ENCODE results near the gene OR2W3. TPM values are rescaled to one million over a fixed set of nuclear protein-coding genes. Genes with fewer than 3 reads are reported as not detected.
"Not testable (repeated sequence)": the region's sequence is repeated elsewhere in the genome, so short reads cannot be mapped to it uniquely, and the experiment has no call there.

The OR2W3 gene
- total RNA-seq, 1 experiment from 2014 or later: not detected

- no peaks in the 10 kb centered on the region for H3K27me3 ChIP-seq (ENCODE audit: low read length)
- no peak overlapping the region for H2AFZ ChIP-seq (ENCODE audit: low read length)
- no peak for DNase-seq
- no peak overlapping the region for H3K9ac ChIP-seq (ENCODE audit: low read length)
- H3K4me3 ChIP-seq (ENCODE audit: low read length): no peak overlapping the region
- no peaks in the 10 kb centered on the region for H4K20me1 ChIP-seq (ENCODE audit: insufficient read depth, low read depth, low read length)
- no peaks in the 10 kb centered on the region for H3K4me1 ChIP-seq (ENCODE audit: low read length)
- no peaks in the 10 kb centered on the region for H3K36me3 ChIP-seq (ENCODE audit: insufficient read depth, low read length)
- no peaks in the 10 kb centered on the region for H3K9me2 ChIP-seq (replicated peaks; ENCODE audit: insufficient read depth, low read length)
- no peak overlapping the region for H3K4me2 ChIP-seq (ENCODE audit: low read depth, low read length, poor library complexity, severe bottlenecking)
- H3K79me2 ChIP-seq (ENCODE audit: low read length): no peaks in the 10 kb centered on the region
- no peaks in the 10 kb centered on the region for H3K9me3 ChIP-seq (ENCODE audit: low read length)
- H3K27ac ChIP-seq (ENCODE audit: low read length): no peak overlapping the region
These were observed 38.6 kb downstream of the OR2W3 start for GRCh38 chr1:247933989-247934388.

GRCh38 chr1:247935781-247936180, 40.4 kb downstream of the OR2W3 start:
- H3K4me3 ChIP-seq (ENCODE audit: low read length): no peak overlapping the region
- H3K27ac ChIP-seq (ENCODE audit: low read length): no peak overlapping the region
- no peaks in the 10 kb centered on the region for H3K9me2 ChIP-seq (replicated peaks; ENCODE audit: insufficient read depth, low read length)
- H3K4me1 ChIP-seq (ENCODE audit: low read length): no peaks in the 10 kb centered on the region
- no peaks in the 10 kb centered on the region for H3K9me3 ChIP-seq (ENCODE audit: low read length)
- no peaks in the 10 kb centered on the region for H3K79me2 ChIP-seq (ENCODE audit: low read length)
- no peak overlapping the region for H2AFZ ChIP-seq (ENCODE audit: low read length)
- no peak overlapping the region for H3K4me2 ChIP-seq (ENCODE audit: low read depth, low read length, poor library complexity, severe bottlenecking)
- H3K27me3 ChIP-seq (ENCODE audit: low read length): no peaks in the 10 kb centered on the region
- DNase-seq: no peak
- no peaks in the 10 kb centered on the region for H4K20me1 ChIP-seq (ENCODE audit: insufficient read depth, low read depth, low read length)
- no peak overlapping the region for H3K9ac ChIP-seq (ENCODE audit: low read length)
- no peaks in the 10 kb centered on the region for H3K36me3 ChIP-seq (ENCODE audit: insufficient read depth, low read length)

GRCh38 chr1:247936415-247936814, 41.0 kb downstream of the OR2W3 start:
- no peak for DNase-seq
- H3K9me3 ChIP-seq (ENCODE audit: low read length): no peaks in the 10 kb centered on the region
- H3K9me2 ChIP-seq (replicated peaks; ENCODE audit: insufficient read depth, low read length): no peaks in the 10 kb centered on the region
- H3K4me3 ChIP-seq (ENCODE audit: low read length): no peak overlapping the region
- H3K27me3 ChIP-seq (ENCODE audit: low read length): no peaks in the 10 kb centered on the region
- no peaks in the 10 kb centered on the region for H4K20me1 ChIP-seq (ENCODE audit: insufficient read depth, low read depth, low read length)
- no peaks in the 10 kb centered on the region for H3K79me2 ChIP-seq (ENCODE audit: low read length)
- no peak overlapping the region for H3K9ac ChIP-seq (ENCODE audit: low read length)
- no peak overlapping the region for H3K27ac ChIP-seq (ENCODE audit: low read length)
- H3K36me3 ChIP-seq (ENCODE audit: insufficient read depth, low read length): no peaks in the 10 kb centered on the region
- H3K4me1 ChIP-seq (ENCODE audit: low read length): no peaks in the 10 kb centered on the region
- H2AFZ ChIP-seq (ENCODE audit: low read length): no peak overlapping the region
- no peak overlapping the region for H3K4me2 ChIP-seq (ENCODE audit: low read depth, low read length, poor library complexity, severe bottlenecking)

GRCh38 chr1:247936965-247937734, 41.8 kb downstream of the OR2W3 start:
- not testable (repeated sequence) for H3K79me2 ChIP-seq (ENCODE audit: low read length); H3K4me1 ChIP-seq (ENCODE audit: low read length); H4K20me1 ChIP-seq (ENCODE audit: insufficient read depth, low read depth, low read length); H3K36me3 ChIP-seq (ENCODE audit: insufficient read depth, low read length); H3K27me3 ChIP-seq (ENCODE audit: low read length); H3K9me3 ChIP-seq (ENCODE audit: low read length); H3K9me2 ChIP-seq (replicated peaks; ENCODE audit: insufficient read depth, low read length); H3K27ac ChIP-seq (ENCODE audit: low read length)
- Histone ChIP-seq H3K9ac (ENCODE audit: low read length) (peak overlapping the region; percentile 64), H3K4me3 (ENCODE audit: low read length) (peak overlapping the region; percentile 71), H3K4me2 (ENCODE audit: low read depth, low read length, poor library complexity, severe bottlenecking) (peak overlapping the region; percentile 91), H2AFZ (ENCODE audit: low read length) (peak overlapping the region; percentile 99; the same call in 1 of the 2 replicates)
- peak; percentile 97 for DNase-seq

- no peak overlapping the region for H3K4me3 ChIP-seq (ENCODE audit: low read length)
- no peaks in the 10 kb centered on the region for H3K36me3 ChIP-seq (ENCODE audit: insufficient read depth, low read length)
- DNase-seq: no peak
- no peaks in the 10 kb centered on the region for H3K4me1 ChIP-seq (ENCODE audit: low read length)
- no peaks in the 10 kb centered on the region for H4K20me1 ChIP-seq (ENCODE audit: insufficient read depth, low read depth, low read length)
- H2AFZ ChIP-seq (ENCODE audit: low read length): no peak overlapping the region
- no peaks in the 10 kb centered on the region for H3K9me2 ChIP-seq (replicated peaks; ENCODE audit: insufficient read depth, low read length)
- H3K9me3 ChIP-seq (ENCODE audit: low read length): no peaks in the 10 kb centered on the region
- no peaks in the 10 kb centered on the region for H3K27me3 ChIP-seq (ENCODE audit: low read length)
- H3K27ac ChIP-seq (ENCODE audit: low read length): no peak overlapping the region
- no peak overlapping the region for H3K4me2 ChIP-seq (ENCODE audit: low read depth, low read length, poor library complexity, severe bottlenecking)
- no peak overlapping the region for H3K9ac ChIP-seq (ENCODE audit: low read length)
- H3K79me2 ChIP-seq (ENCODE audit: low read length): no peaks in the 10 kb centered on the region
These were observed 47.2 kb downstream of the OR2W3 start for GRCh38 chr1:247942624-247943023.

Other genes starting within 250 kb of the OR2W3 start
- gene OR13G1, start 215.8 kb upstream of the OR2W3 start, total RNA-seq (2014; rRNA removed; shearing (Covaris generic); ENCODE audit: low replicate concordance): not detected in 2 replicates
- gene OR6F1, start 178.9 kb upstream of the OR2W3 start, total RNA-seq (2014; rRNA removed; shearing (Covaris generic); ENCODE audit: low replicate concordance): not detected in 2 replicates
- gene OR14K1, start 157.0 kb upstream of the OR2W3 start, total RNA-seq (2014; rRNA removed; shearing (Covaris generic); ENCODE audit: low replicate concordance): not detected in 2 replicates
- not detected in 2 replicates for gene OR14A2, start 147.4 kb upstream of the OR2W3 start, total RNA-seq (2014; rRNA removed; shearing (Covaris generic); ENCODE audit: low replicate concordance)
- gene OR1C1, start 135.0 kb upstream of the OR2W3 start, total RNA-seq (2014; rRNA removed; shearing (Covaris generic); ENCODE audit: low replicate concordance): not detected in 2 replicates
- gene OR14A16, start 71.5 kb upstream of the OR2W3 start, total RNA-seq (2014; rRNA removed; shearing (Covaris generic); ENCODE audit: low replicate concordance): not detected in 2 replicates
- gene OR11L1, start 53.7 kb upstream of the OR2W3 start, total RNA-seq (2014; rRNA removed; shearing (Covaris generic); ENCODE audit: low replicate concordance): not detected in 2 replicates
- not detected in 2 replicates for gene TRIM58, start 38.4 kb upstream of the OR2W3 start, total RNA-seq (2014; rRNA removed; shearing (Covaris generic); ENCODE audit: low replicate concordance)
- not detected in 2 replicates for gene OR2T8, start 24.7 kb downstream of the OR2W3 start, total RNA-seq (2014; rRNA removed; shearing (Covaris generic); ENCODE audit: low replicate concordance)
- gene OR2AJ1, start 29.3 kb downstream of the OR2W3 start, total RNA-seq (2014; rRNA removed; shearing (Covaris generic); ENCODE audit: low replicate concordance): not detected in 2 replicates
- not detected in 2 replicates for gene OR2L8, start 53.3 kb downstream of the OR2W3 start, total RNA-seq (2014; rRNA removed; shearing (Covaris generic); ENCODE audit: low replicate concordance)
- gene OR2AK2, start 69.6 kb downstream of the OR2W3 start, total RNA-seq (2014; rRNA removed; shearing (Covaris generic); ENCODE audit: low replicate concordance): 0.22 TPM in 1 of 2 replicates, not detected in the other
- 0.19 TPM in 1 of 2 replicates, not detected in the other for gene OR2L5, start 118.1 kb downstream of the OR2W3 start, total RNA-seq (2014; rRNA removed; shearing (Covaris generic); ENCODE audit: low replicate concordance)
- 0.07 TPM in 1 of 2 replicates, not detected in the other for gene OR2L2, start 134.5 kb downstream of the OR2W3 start, total RNA-seq (2014; rRNA removed; shearing (Covaris generic); ENCODE audit: low replicate concordance)
- not detected in 2 replicates for gene OR2L3, start 151.2 kb downstream of the OR2W3 start, total RNA-seq (2014; rRNA removed; shearing (Covaris generic); ENCODE audit: low replicate concordance)
- gene OR2L13, start 199.6 kb downstream of the OR2W3 start, total RNA-seq (2014; rRNA removed; shearing (Covaris generic); ENCODE audit: low replicate concordance): not detected in 2 replicates
- not detected in 2 replicates for gene OR2M5, start 249.6 kb downstream of the OR2W3 start, total RNA-seq (2014; rRNA removed; shearing (Covaris generic); ENCODE audit: low replicate concordance)